ENCODE results near the gene SYDE2.

Gene SYDE2

DNA sequence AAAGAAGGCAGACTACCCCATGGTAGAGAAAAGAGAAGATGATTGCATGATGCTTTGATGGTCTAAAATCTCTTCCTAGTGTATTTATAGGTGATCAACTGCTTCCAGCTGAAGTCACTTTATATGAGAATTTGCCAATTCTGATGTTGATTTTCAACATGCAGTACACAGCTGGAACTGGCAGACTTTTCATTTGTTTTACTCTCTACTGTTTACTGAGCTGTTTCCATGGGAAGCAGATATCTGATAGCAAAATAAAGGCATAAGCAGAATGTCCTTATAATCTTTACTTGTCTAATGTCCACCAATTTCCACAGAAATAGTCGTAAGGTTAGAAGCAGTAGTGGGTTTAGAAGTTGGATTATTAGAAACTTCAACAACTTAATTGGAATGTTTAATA lies 74.9 kb downstream of the SYDE2 start:
- TF ChIP-seq, protein P1, sequence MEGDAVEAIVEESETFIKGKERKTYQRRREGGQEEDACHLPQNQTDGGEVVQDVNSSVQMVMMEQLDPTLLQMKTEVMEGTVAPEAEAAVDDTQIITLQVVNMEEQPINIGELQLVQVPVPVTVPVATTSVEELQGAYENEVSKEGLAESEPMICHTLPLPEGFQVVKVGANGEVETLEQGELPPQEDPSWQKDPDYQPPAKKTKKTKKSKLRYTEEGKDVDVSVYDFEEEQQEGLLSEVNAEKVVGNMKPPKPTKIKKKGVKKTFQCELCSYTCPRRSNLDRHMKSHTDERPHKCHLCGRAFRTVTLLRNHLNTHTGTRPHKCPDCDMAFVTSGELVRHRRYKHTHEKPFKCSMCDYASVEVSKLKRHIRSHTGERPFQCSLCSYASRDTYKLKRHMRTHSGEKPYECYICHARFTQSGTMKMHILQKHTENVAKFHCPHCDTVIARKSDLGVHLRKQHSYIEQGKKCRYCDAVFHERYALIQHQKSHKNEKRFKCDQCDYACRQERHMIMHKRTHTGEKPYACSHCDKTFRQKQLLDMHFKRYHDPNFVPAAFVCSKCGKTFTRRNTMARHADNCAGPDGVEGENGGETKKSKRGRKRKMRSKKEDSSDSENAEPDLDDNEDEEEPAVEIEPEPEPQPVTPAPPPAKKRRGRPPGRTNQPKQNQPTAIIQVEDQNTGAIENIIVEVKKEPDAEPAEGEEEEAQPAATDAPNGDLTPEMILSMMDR (conservative IDR thresholded peaks at IDR 0.05; ENCODE audit: low read depth, low read length): no peak
- DNase-seq (ENCODE audit: low read depth): no peak

DNA sequence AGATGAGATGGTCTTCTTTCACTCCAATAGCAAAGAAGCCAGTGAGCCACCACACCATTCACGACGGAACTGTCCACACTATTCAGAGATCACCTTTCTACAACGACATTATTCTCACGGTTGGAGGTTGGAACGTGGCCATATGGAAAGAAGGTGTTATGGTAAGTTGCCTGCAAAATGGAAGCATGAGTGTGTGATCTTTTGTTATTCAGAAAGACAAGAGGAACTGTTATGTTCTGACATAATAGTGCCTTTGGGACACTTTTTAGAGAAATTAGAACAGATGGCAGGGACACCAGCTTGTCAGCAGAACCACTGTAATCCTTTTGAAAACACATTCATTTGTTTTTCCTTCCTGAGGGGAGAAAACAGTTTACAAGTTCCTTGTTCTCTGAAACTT lies 76.7 kb downstream of the SYDE2 start:
- TF ChIP-seq, protein P1 (conservative IDR thresholded peaks at IDR 0.05; ENCODE audit: low read depth, low read length): no peak
- DNase-seq (ENCODE audit: low read depth): no peak
- H3K4me3 ChIP-seq (ENCODE audit: low read length): no peak overlapping the region

More for the DNA sequence above, 74.9 kb downstream of the SYDE2 start:
- no peak overlapping the region for H3K4me3 ChIP-seq (ENCODE audit: low read length)

DNA sequence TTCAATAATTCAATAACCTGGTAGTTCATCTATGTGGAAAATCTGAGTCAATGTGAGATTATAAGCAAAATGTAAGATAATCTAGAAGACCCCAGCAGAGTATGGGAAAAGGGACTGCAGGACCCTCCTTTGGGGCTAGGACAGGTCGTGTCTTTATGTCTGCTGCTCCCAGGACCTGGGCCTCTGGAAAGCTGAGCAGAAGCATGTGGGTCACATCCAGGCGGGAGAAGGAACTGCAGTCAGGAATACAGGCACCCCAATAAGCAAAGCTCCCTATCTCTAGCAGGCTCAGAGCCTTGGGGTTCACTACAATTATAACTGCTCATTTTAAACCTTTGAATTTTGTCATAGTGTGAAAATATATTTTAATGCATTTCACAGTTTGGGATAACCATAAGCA lies 78.6 kb downstream of the SYDE2 start:
- no peak overlapping the region for H3K4me3 ChIP-seq (ENCODE audit: low read length)
- TF ChIP-seq, protein P1 (conservative IDR thresholded peaks at IDR 0.05; ENCODE audit: low read depth, low read length): no peak
- DNase-seq (ENCODE audit: low read depth): no peak

DNA sequence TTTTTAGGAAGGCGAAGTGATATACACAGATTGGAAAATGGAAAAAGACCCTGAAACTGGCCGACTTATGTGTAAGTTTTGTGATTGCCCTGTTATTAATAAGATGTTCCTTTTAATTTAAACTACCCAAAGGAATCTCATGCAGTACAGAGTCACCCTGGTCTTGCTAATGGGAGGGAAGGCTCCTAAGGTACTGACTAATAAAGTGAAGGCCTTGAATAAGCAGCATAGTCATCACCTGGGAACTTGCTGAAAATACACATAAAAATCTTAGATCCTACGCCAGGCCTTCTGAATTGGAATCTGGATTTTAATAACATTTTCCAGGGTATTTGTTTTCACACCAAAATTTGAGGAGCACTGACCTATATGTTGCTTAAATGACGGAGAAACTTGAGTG lies 79.1 kb downstream of the SYDE2 start:
- no peak for DNase-seq (ENCODE audit: low read depth)
- TF ChIP-seq, protein P1 (conservative IDR thresholded peaks at IDR 0.05; ENCODE audit: low read depth, low read length): no peak
- no peak overlapping the region for H3K4me3 ChIP-seq (ENCODE audit: low read length)

DNA sequence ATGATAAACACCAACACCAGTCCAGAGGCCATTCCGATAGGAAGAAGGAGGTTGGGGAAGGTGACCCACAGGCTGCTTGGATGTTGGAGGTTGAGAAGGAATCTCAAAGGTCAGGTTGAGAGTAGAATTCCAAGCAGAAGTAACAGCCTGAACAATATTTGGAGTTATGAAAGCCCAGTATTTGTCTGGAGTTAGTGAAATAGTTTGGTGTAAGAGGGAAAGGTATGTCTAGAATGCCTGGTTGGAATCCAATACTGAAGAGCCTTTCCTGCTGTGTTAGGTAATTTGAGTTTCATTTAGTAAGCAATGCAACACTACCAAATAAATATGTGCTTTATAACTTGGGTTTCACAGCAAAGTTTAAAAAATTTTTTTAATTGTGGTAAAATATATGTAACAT lies 82.1 kb downstream of the SYDE2 start:
- TF ChIP-seq, protein P1 (conservative IDR thresholded peaks at IDR 0.05; ENCODE audit: low read depth, low read length): no peak

DNA sequence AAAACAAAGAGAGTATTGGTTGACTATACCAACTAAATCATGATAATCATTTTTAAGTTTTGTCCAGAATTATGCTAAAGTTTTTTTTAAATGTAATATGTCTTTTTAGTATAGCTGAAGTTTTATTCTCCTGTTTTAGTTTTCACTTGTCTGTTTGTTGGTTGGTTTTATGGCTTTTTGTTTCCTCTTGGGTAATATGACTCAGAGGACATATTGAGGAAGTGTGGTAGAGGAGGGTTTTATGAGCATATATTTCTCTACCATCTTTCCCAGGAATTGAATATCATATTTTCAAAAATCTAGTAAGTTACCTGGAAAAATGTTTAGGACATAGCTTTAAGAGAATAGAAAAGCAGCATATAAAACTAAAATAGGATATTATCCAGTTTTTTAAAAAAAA lies 84.0 kb downstream of the SYDE2 start:
- TF ChIP-seq, protein P1 (conservative IDR thresholded peaks at IDR 0.05; ENCODE audit: low read depth, low read length): no peak
- no peak for DNase-seq (ENCODE audit: low read depth)
- H3K4me3 ChIP-seq (ENCODE audit: low read length): no peak overlapping the region

More for the DNA sequence above, 82.1 kb downstream of the SYDE2 start:
- no peak overlapping the region for H3K4me3 ChIP-seq (ENCODE audit: low read length)
- peak; percentile 19 for DNase-seq (ENCODE audit: low read depth)

DNA sequence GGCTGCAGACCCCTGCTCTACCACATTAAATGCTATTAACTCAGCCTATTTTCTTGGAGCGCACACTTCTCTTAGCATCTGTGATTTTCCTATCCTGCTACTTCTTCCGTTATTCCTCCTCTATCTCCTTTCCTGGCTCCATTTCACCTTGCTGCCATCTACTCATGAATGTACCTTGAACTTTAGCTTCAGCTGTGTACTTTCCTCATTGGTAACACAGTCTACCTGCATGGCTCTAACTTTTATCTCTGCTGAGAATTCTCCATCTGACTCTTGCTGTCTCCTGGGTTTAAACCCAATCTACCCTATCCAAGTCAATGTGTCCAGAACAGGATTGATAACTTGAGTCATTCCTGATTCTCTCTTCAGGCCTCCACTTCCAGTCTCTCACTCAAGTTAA lies 84.9 kb downstream of the SYDE2 start:
- no peak for DNase-seq (ENCODE audit: low read depth)
- TF ChIP-seq, protein P1 (conservative IDR thresholded peaks at IDR 0.05; ENCODE audit: low read depth, low read length): no peak
- no peak overlapping the region for H3K4me3 ChIP-seq (ENCODE audit: low read length)
